PFSK-1 (cell line): ENCODE data around the gene CSN1S1.

Source experiments
- FOXP2 ChIP-seq: optimal IDR thresholded peaks from 2 replicates; pipeline ENCODE3; 2011; ENCODE audit warnings: borderline replicate concordance, control low read depth, inconsistent platforms; ENCODE audit not compliant: insufficient read depth; ENCODE audit errors: extremely low read length, extremely low read depth
- POLR2AphosphoS5 ChIP-seq: IDR thresholded peaks from 2 replicates; pipeline ENCODE4 v1.6.1; 2012; ENCODE audit warnings: low read depth, mild to moderate bottlenecking, control low read depth, low read length, moderate library complexity
- SIN3A ChIP-seq: IDR thresholded peaks from 2 replicates; pipeline ENCODE4 v1.6.1; 2012; ENCODE audit warnings: mild to moderate bottlenecking, low read length, moderate library complexity, borderline replicate concordance; ENCODE audit not compliant: insufficient read depth
- TAF1 ChIP-seq: IDR thresholded peaks from 2 replicates; pipeline ENCODE4 v1.6.1; 2012; ENCODE audit warnings: low read length, control low read depth, borderline replicate concordance; ENCODE audit not compliant: insufficient read depth
- TF ChIP-seq, protein P1 (sequence below), 2 experiments: IDR thresholded peaks; 2 replicates each; pipeline versions ENCODE4 v1.6.1 to v1.8.0; 2011 to 2012; ENCODE audit warnings: low read depth in 2 of 2, low read length in 2 of 2, control low read depth in 1 of 2, inconsistent platforms in 1 of 2, mild to moderate bottlenecking in 1 of 2, moderate library complexity in 1 of 2; ENCODE audit not compliant: insufficient read depth in 1 of 2

The CSN1S1 gene

GRCh38 chr4:69951602-69952001 lies 20.7 kb downstream of the CSN1S1 start:
- TF ChIP-seq FOXP2 (no peak), TAF1 (no peak), POLR2AphosphoS5 (no peak), SIN3A (no peak)
- TF ChIP-seq, protein P1, sequence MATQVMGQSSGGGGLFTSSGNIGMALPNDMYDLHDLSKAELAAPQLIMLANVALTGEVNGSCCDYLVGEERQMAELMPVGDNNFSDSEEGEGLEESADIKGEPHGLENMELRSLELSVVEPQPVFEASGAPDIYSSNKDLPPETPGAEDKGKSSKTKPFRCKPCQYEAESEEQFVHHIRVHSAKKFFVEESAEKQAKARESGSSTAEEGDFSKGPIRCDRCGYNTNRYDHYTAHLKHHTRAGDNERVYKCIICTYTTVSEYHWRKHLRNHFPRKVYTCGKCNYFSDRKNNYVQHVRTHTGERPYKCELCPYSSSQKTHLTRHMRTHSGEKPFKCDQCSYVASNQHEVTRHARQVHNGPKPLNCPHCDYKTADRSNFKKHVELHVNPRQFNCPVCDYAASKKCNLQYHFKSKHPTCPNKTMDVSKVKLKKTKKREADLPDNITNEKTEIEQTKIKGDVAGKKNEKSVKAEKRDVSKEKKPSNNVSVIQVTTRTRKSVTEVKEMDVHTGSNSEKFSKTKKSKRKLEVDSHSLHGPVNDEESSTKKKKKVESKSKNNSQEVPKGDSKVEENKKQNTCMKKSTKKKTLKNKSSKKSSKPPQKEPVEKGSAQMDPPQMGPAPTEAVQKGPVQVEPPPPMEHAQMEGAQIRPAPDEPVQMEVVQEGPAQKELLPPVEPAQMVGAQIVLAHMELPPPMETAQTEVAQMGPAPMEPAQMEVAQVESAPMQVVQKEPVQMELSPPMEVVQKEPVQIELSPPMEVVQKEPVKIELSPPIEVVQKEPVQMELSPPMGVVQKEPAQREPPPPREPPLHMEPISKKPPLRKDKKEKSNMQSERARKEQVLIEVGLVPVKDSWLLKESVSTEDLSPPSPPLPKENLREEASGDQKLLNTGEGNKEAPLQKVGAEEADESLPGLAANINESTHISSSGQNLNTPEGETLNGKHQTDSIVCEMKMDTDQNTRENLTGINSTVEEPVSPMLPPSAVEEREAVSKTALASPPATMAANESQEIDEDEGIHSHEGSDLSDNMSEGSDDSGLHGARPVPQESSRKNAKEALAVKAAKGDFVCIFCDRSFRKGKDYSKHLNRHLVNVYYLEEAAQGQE (IDR thresholded peaks at IDR 0.05; ENCODE audit: insufficient read depth in 1 of 2, low read depth in 2 of 2, low read length in 2 of 2): no peak

GRCh38 chr4:69957209-69957608 lies 26.3 kb downstream of the CSN1S1 start:
- TF ChIP-seq SIN3A (no peak), FOXP2 (no peak), POLR2AphosphoS5 (no peak), TAF1 (no peak)
- TF ChIP-seq, protein P1 (IDR thresholded peaks at IDR 0.05; ENCODE audit: insufficient read depth in 1 of 2, low read depth in 2 of 2, low read length in 2 of 2): no peak

DNA sequence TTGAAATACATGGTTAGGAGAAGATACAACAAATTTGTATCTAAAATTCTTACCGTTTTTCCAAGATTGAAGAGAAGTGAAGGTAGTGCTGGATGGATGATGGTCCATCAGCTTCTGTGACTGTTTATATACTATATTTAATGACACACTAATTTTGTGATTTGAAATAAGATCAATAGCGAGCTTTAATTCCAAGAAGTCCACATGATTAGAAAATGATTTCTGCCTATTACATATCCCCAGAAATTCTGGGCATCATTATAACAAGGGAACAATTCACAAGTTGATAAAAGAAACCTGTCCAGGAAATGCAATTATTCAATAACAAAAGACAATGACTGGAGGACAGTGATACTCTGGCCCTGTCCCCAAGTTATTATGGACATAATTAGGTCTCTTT lies 34.8 kb downstream of the CSN1S1 start, which contains the start of gene CSN2:
TSS of gene CSN2 (minus strand) at position 101 of the 400 bp plus-strand sequence. CDS start 4,733 bp downstream, outside the sequence.
- TF ChIP-seq FOXP2 (no peak), POLR2AphosphoS5 (no peak), SIN3A (no peak), TAF1 (no peak)
- TF ChIP-seq, protein P1 (IDR thresholded peaks at IDR 0.05; ENCODE audit: insufficient read depth in 1 of 2, low read depth in 2 of 2, low read length in 2 of 2): no peak

- TF ChIP-seq FOXP2 (no peak), TAF1 (no peak), POLR2AphosphoS5 (no peak), SIN3A (no peak)
- TF ChIP-seq, protein P1 (IDR thresholded peaks at IDR 0.05; ENCODE audit: insufficient read depth in 1 of 2, low read depth in 2 of 2, low read length in 2 of 2): no peak
Measured at GRCh38 chr4:69970071-69970470, 39.2 kb downstream of the CSN1S1 start.

DNA sequence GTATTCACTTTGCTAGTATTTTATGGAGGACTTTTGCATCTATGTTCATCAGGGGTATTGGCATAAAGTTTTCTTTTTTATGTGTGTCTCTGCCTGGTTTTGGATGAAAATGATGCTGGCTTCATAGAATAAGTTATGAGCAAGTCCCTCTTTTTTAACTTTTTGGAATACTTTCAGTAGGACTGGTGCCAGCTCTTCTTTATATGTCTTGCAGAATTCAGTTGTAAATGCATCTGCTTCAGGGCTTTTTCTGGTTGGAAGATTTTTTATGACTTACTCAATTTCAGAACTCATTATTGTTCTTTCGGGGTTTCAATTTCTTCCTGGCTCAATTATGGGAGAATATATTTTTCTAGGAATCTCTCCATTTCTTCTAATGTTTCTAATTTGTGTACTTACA lies 43.8 kb downstream of the CSN1S1 start:
- TF ChIP-seq, protein P1 (IDR thresholded peaks at IDR 0.05; ENCODE audit: insufficient read depth in 1 of 2, low read depth in 2 of 2, low read length in 2 of 2): no peak
- TF ChIP-seq TAF1 (no peak), FOXP2 (no peak), SIN3A (no peak), POLR2AphosphoS5 (no peak)
